ENCODE data around the gene ATP1B1. TPM values are rescaled to one million over a fixed set of nuclear protein-coding genes. Genes with fewer than 3 reads are reported as not detected.

Gene ATP1B1
- total RNA-seq, 1 donor from 2014 or later: 256 TPM

- DNase-seq (ENCODE audit: low spot score): no peak
- intact Hi-C loops (cut with DNase I): no loop called here
Measured at GRCh38 chr1:169132512-169133227, 26.2 kb downstream of the ATP1B1 start.

GRCh38 chr1:169133228-169133576 is 26.7 kb downstream of the ATP1B1 start:
- DNase-seq (ENCODE audit: low spot score): no peak
- intact Hi-C loops (cut with DNase I): no loop called here

GRCh38 chr1:169133801-169134502 is 27.5 kb downstream of the ATP1B1 start:
- intact Hi-C loops (cut with DNase I): no loop called here
- no peak for DNase-seq (ENCODE audit: low spot score)

- intact Hi-C loops (cut with DNase I): no loop called here
Measured at GRCh38 chr1:169137357-169137756, 30.9 kb downstream of the ATP1B1 start.

GRCh38 chr1:169138866-169139670 is 32.6 kb downstream of the ATP1B1 start:
- intact Hi-C loops (cut with DNase I): no loop called here
- DNase-seq (ENCODE audit: low spot score): no peak

More at GRCh38 chr1:169137357-169137756, 30.9 kb downstream of the ATP1B1 start:
- no peak for DNase-seq (ENCODE audit: low spot score)

- DNase-seq (ENCODE audit: low spot score): no peak
- intact Hi-C loops (cut with DNase I): no loop called here
Measured at GRCh38 chr1:169141356-169141755, 34.9 kb downstream of the ATP1B1 start.

- intact Hi-C loops (cut with DNase I): no loop called here
- no peak for DNase-seq (ENCODE audit: low spot score)
Measured at GRCh38 chr1:169142129-169142528, 35.6 kb downstream of the ATP1B1 start.

GRCh38 chr1:169143346-169143745 is 36.9 kb downstream of the ATP1B1 start:
- intact Hi-C loops (cut with DNase I): no loop called here
- no peak for DNase-seq (ENCODE audit: low spot score)

- DNase-seq (ENCODE audit: low spot score): no peak
- intact Hi-C loops (cut with DNase I): no loop called here
Measured at GRCh38 chr1:169143984-169144383, 37.5 kb downstream of the ATP1B1 start.

- intact Hi-C loops (cut with DNase I): no loop called here
Measured at GRCh38 chr1:169144941-169145626, 38.6 kb downstream of the ATP1B1 start.

GRCh38 chr1:169146576-169147214 is 40.2 kb downstream of the ATP1B1 start:
- no peak for DNase-seq (ENCODE audit: low spot score)
- intact Hi-C loops (cut with DNase I): no loop called here

More at GRCh38 chr1:169144941-169145626, 38.6 kb downstream of the ATP1B1 start:
- DNase-seq (ENCODE audit: low spot score): no peak

- DNase-seq (ENCODE audit: low spot score): no peak
- intact Hi-C loops (cut with DNase I): no loop called here
Measured at GRCh38 chr1:169148472-169149252, 42.2 kb downstream of the ATP1B1 start.

- DNase-seq (ENCODE audit: low spot score): no peak
- intact Hi-C loops (cut with DNase I): no loop called here
Measured at GRCh38 chr1:169149555-169150286, 43.2 kb downstream of the ATP1B1 start.

- no peak for DNase-seq (ENCODE audit: low spot score)
- intact Hi-C loops (cut with DNase I): no loop called here
Measured at GRCh38 chr1:169150641-169151337, 44.3 kb downstream of the ATP1B1 start.

- intact Hi-C loops (cut with DNase I): no loop called here
- DNase-seq (ENCODE audit: low spot score): no peak
Measured at GRCh38 chr1:169151338-169151837, 44.9 kb downstream of the ATP1B1 start.

GRCh38 chr1:169155675-169156074 is 49.2 kb downstream of the ATP1B1 start:
- intact Hi-C loops (cut with DNase I): no loop called here
- DNase-seq (ENCODE audit: low spot score): no peak

- intact Hi-C loops (cut with DNase I): no loop called here
- no peak for DNase-seq (ENCODE audit: low spot score)
Measured at GRCh38 chr1:169156580-169156979, 50.1 kb downstream of the ATP1B1 start.
